Peyer's patch (tissue), 4 donors: Measurements from ENCODE around the gene ALOX5.

Experiments
- POLR2A ChIP-seq, 2 donors: fragments of 450-650 bp; IDR thresholded peaks; one replicate each; pipeline ENCODE4 v1.5.1; 2017; ENCODE audit warnings: antibody characterized with exemption in 2 of 2, mild to moderate bottlenecking in 2 of 2, moderate library complexity in 2 of 2
- TF ChIP-seq, protein P1 (sequence below), 6 experiments: fragments of 450-650 bp in 4 of 6; fragments of 200-600 bp in 2 of 6; sonication (generic) in 1 of 6; IDR thresholded peaks; one replicate each; pipeline ENCODE4 v1.5.1; 2017 to 2019; ENCODE audit warnings: antibody characterized with exemption in 6 of 6, mild to moderate bottlenecking in 3 of 6, moderate library complexity in 1 of 6

DNA sequence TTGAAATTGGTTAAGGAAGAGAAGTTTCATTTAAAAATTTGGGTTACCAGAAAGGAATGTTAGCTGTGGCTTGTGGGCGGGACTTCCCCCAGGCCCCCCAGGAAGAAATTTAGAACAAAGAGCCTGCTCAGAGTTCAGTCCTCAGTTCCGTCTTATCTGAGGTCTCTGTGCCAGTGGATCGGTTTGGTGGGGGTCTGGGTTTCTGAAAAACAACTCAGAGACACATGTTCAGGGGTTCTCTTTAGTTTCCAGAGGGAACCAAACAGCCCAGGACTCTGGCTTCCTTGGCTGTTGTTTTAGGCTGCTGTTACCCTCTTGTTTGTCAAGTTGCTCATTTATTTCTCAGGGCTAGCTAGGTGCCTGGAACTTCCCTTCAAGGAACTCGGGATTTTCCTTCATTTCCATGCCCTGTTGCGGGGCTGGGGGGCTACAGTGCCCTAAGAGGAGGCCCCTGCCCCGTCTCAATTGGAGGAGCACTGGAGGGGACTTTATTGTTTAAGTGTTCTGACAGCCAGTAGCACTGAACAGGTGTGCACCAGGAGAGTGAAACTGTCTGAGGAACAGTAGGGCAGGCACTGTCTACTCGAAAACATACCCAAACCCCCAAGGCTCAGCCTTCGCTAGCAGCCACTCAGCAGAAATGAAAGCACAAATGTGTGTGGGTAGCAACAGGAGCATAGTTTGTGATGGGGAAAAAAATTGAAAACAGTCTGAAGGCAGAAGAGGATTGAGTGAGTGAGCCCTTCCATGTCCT is 59.9 kb downstream of the ALOX5 start:
- TF ChIP-seq, protein P1, sequence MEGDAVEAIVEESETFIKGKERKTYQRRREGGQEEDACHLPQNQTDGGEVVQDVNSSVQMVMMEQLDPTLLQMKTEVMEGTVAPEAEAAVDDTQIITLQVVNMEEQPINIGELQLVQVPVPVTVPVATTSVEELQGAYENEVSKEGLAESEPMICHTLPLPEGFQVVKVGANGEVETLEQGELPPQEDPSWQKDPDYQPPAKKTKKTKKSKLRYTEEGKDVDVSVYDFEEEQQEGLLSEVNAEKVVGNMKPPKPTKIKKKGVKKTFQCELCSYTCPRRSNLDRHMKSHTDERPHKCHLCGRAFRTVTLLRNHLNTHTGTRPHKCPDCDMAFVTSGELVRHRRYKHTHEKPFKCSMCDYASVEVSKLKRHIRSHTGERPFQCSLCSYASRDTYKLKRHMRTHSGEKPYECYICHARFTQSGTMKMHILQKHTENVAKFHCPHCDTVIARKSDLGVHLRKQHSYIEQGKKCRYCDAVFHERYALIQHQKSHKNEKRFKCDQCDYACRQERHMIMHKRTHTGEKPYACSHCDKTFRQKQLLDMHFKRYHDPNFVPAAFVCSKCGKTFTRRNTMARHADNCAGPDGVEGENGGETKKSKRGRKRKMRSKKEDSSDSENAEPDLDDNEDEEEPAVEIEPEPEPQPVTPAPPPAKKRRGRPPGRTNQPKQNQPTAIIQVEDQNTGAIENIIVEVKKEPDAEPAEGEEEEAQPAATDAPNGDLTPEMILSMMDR (IDR thresholded peaks at IDR 0.05), result no peak
- no peak for TF ChIP-seq POLR2A (IDR thresholded peaks at IDR 0.05)
